ENCODE results near the gene VGLL4. TPM values are rescaled to one million over a fixed set of nuclear protein-coding genes. Genes with fewer than 3 reads are reported as not detected.
A peak's percentile ranks its signal among the peaks of the same experiment; 100 is the strongest.

Gene VGLL4
- polyA plus RNA-seq, 3 donors, result 8.5 to 13.2 (median 10.0) TPM

DNA sequence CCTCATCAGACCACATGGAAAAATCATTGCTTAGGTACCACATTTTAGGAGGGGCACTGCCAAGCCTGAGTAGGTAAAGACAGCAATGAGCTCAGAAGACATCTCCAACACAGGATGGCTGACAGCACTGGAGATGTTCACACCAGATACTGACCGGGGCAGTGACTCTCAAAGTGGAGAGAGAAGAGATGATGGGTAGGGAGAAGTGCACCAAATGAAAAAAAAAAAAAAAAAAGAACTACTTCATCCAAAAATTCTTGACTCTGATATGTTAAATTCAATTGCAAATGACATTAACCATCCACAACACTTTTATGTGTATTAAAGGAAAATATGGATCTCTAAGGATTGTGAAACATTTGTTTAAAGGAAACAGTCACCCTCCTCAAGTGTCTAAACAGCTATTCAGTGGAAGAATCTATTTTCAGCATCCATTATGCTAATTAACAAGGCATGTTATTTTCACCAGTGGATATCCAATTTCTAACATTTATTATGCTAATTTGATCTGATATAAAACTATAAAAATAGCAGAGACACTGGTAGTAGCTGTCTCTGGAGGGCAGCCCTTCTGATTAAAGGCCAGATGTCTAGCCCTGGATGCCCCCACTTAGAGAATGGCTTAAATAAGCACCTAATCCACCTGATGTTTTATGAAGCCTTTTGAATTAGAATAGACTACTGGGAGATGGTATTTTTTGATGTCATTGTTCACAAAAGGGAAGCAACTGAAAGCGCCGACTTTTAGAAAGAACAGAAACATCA lies 48.2 kb upstream of the VGLL4 start:
- Histone ChIP-seq H3K4me3 (replicated peaks in 1 of 3; ENCODE audit: low read depth in 2 of 3, low read length in 3 of 3) (no peak overlapping the region), H3K4me2 (replicated peaks; ENCODE audit: extremely low read depth, low read length, poor library complexity, severe bottlenecking) (no peak overlapping the region), H3K4me1 (ENCODE audit: control insufficient read depth in 1 of 2, insufficient read depth in 2 of 2, low read length in 2 of 2) (no peaks in the 10 kb centered on the region), H3K9me3 (replicated peaks in 1 of 2; ENCODE audit: control insufficient read depth in 1 of 2, insufficient read depth in 1 of 2, low read length in 2 of 2) (no peaks in the 10 kb centered on the region), H4K20me1 (ENCODE audit: insufficient read depth, low read length) (no peaks in the 10 kb centered on the region), H3K9ac (ENCODE audit: insufficient read depth, low read length, poor library complexity, severe bottlenecking) (no peak overlapping the region), H3K79me2 (ENCODE audit: insufficient read depth, low read length) (no peaks in the 10 kb centered on the region), H3K36me3 (replicated peaks in 1 of 2; ENCODE audit: control insufficient read depth in 1 of 2, insufficient read depth in 2 of 2, low read length in 2 of 2) (no peaks in the 10 kb centered on the region), H3K27ac (ENCODE audit: low read depth in 1 of 2, low read length in 2 of 2) (no peak overlapping the region), H3K27me3 (ENCODE audit: control insufficient read depth in 2 of 2, insufficient read depth in 2 of 2, low read length in 2 of 2) (no peaks in the 10 kb centered on the region), H2AFZ (ENCODE audit: insufficient read depth, low read depth, low read length, poor library complexity, severe bottlenecking) (peak overlapping the region; percentile 52)
- DNase-seq, result no peak
- TF ChIP-seq, protein P1, sequence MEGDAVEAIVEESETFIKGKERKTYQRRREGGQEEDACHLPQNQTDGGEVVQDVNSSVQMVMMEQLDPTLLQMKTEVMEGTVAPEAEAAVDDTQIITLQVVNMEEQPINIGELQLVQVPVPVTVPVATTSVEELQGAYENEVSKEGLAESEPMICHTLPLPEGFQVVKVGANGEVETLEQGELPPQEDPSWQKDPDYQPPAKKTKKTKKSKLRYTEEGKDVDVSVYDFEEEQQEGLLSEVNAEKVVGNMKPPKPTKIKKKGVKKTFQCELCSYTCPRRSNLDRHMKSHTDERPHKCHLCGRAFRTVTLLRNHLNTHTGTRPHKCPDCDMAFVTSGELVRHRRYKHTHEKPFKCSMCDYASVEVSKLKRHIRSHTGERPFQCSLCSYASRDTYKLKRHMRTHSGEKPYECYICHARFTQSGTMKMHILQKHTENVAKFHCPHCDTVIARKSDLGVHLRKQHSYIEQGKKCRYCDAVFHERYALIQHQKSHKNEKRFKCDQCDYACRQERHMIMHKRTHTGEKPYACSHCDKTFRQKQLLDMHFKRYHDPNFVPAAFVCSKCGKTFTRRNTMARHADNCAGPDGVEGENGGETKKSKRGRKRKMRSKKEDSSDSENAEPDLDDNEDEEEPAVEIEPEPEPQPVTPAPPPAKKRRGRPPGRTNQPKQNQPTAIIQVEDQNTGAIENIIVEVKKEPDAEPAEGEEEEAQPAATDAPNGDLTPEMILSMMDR (IDR thresholded peaks at IDR 0.05), result no peak
- intact Hi-C loops (cut with micrococcal nuclease), result no loop called here
- Mint-ChIP-seq H3K27ac (no peak overlapping the region), H3K27me3 (ENCODE audit: low read depth in 3 of 3) (no peaks in the 10 kb centered on the region), H3K36me3 (no peaks in the 10 kb centered on the region), H3K4me3 (no peak overlapping the region), H3K4me1 (peaks cover 3% of the 10 kb centered on the region), H3K9me3 (no peaks in the 10 kb centered on the region)
- 64% methylated on average over 2 of the region's 3 CpGs for WGBS (ENCODE audit: insufficient coverage)

DNA sequence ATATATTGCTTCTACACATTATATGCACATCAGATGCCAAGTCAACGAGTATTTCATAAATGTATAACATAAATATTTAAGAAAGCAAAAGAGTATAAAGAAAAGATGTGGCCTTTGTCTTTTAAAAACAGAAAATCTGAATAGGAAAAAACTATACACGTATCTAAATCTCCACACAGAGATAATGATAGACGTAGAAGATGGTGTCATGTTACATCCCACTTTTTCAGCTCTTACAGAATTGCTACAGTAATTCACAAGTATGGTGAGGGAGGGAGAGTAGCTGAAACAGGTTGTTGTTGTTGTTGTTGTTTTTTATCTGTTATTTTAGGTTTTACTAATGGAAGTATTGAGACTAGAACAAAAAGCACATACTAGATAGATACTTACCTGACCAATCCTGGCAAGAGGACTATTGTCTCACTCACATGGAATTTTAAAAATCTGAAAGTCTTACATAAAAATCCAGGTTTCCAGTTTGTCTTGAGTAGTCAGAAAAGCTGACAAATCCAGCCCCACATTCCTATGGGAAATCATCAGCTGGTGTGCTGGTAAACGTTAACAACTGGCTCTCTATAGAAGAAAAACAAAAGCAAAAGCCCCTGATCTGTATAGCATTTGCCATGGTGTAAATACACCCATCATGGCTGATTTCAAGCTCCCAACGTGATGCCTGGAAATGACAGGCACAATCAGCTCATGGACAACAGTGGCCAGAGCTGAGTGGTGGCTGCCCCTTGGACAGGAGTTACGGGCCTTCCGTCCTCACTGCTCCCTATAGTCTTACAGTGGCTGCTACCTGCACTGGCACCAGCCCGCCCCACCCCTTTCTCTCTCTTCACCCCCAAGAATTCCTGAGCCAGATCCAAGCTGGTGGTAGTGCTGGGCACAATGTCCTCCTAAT lies 47.4 kb upstream of the VGLL4 start:
- no peak overlapping the region for H3K27ac Mint-ChIP-seq
- intact Hi-C loops (cut with micrococcal nuclease), result no loop called here

More for the DNA sequence above, 47.4 kb upstream of the VGLL4 start:
- Mint-ChIP-seq H3K4me3 (no peak overlapping the region), H3K36me3 (no peaks in the 10 kb centered on the region), H3K9me3 (no peaks in the 10 kb centered on the region), H3K27me3 (ENCODE audit: low read depth in 3 of 3) (no peaks in the 10 kb centered on the region), H3K4me1 (peaks cover 3% of the 10 kb centered on the region)
- H2AFZ ChIP-seq (ENCODE audit: insufficient read depth, low read depth, low read length, poor library complexity, severe bottlenecking), result no peak overlapping the region
- no peaks in the 10 kb centered on the region for H3K4me1 ChIP-seq (ENCODE audit: control insufficient read depth in 1 of 2, insufficient read depth in 2 of 2, low read length in 2 of 2)
- no peaks in the 10 kb centered on the region for H3K27me3 ChIP-seq (ENCODE audit: control insufficient read depth in 2 of 2, insufficient read depth in 2 of 2, low read length in 2 of 2)
- no peak overlapping the region for H3K27ac ChIP-seq (ENCODE audit: low read depth in 1 of 2, low read length in 2 of 2)
- TF ChIP-seq, protein P1 (IDR thresholded peaks at IDR 0.05), result no peak
- no peaks in the 10 kb centered on the region for H3K36me3 ChIP-seq (replicated peaks in 1 of 2; ENCODE audit: control insufficient read depth in 1 of 2, insufficient read depth in 2 of 2, low read length in 2 of 2)
- DNase-seq, result no peak
- no peak overlapping the region for H3K9ac ChIP-seq (ENCODE audit: insufficient read depth, low read length, poor library complexity, severe bottlenecking)
- H4K20me1 ChIP-seq (ENCODE audit: insufficient read depth, low read length), result no peaks in the 10 kb centered on the region
- H3K4me3 ChIP-seq (replicated peaks in 1 of 3; ENCODE audit: low read depth in 2 of 3, low read length in 3 of 3), result no peak overlapping the region
- H3K9me3 ChIP-seq (replicated peaks in 1 of 2; ENCODE audit: control insufficient read depth in 1 of 2, insufficient read depth in 1 of 2, low read length in 2 of 2), result no peaks in the 10 kb centered on the region
- H3K79me2 ChIP-seq (ENCODE audit: insufficient read depth, low read length), result no peaks in the 10 kb centered on the region
- H3K4me2 ChIP-seq (replicated peaks; ENCODE audit: extremely low read depth, low read length, poor library complexity, severe bottlenecking), result no peak overlapping the region
- 94% methylated on average over 4 of the region's 8 CpGs for whole genome bisulfite sequencing (ENCODE audit: insufficient coverage)
